Activated T-cell treated with anti-CD3 and anti-CD28 coated beads for 48 hours (primary cell): ENCODE results near the gene SOX10.
"Not testable (repeated sequence)": the region's sequence is repeated elsewhere in the genome, so short reads cannot be mapped to it uniquely, and the experiment has no call there.

ENCODE experiments used
- DNase-seq: peaks from one replicate; pipeline ENCODE4 v3.0.0-alpha.2; 2020; ENCODE audit warnings: low read depth

SOX10 gene

DNA sequence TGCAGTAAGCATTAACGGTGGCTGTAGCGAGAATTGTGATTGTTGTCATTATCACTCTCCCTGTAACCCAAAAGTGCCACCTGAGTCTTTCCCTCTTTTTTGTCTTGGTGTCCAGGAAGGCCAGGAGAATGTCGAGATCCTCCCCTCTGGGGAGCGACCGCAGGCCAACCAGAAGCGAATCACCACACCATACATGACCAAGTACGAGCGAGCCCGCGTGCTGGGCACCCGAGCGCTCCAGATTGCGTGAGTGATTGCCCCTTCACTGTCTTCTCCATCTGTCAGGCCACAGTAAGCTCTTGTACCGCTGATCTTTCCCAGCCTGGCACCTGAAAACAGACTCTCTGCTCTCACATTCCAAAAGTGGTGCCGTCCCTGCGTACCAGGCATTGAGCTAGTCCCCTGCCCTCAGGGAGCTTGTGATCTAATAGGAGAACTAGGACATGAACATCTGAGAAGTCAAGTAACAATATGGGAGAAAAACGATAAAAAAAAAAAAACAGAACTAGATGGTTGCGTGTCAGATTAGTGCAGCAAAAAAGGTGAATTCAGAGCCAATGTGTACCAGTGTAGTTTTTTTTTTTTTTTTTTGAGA, 25.0 kb downstream of the SOX10 start:
- no peak for DNase-seq

DNA sequence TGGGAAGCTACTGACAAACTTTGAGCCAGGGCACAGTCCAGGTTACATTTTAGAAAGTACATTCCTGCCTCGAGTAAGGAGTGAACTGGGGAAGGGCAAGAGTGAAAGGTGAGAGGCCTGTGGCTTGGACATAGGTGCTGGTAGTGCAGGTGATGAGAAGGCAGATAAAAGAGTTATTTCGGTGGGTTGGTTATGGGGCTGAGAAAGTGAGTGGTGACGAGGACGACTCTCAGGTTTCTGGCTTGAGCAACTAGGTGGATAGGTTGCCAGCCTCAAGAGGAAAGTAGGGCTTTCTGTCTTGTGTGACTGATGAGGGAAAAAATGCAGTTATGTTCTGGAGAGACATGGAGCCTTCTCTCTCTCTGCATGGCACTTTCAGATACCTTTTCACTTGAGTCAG, 27.1 kb downstream of the SOX10 start:
- no peak for DNase-seq

DNA sequence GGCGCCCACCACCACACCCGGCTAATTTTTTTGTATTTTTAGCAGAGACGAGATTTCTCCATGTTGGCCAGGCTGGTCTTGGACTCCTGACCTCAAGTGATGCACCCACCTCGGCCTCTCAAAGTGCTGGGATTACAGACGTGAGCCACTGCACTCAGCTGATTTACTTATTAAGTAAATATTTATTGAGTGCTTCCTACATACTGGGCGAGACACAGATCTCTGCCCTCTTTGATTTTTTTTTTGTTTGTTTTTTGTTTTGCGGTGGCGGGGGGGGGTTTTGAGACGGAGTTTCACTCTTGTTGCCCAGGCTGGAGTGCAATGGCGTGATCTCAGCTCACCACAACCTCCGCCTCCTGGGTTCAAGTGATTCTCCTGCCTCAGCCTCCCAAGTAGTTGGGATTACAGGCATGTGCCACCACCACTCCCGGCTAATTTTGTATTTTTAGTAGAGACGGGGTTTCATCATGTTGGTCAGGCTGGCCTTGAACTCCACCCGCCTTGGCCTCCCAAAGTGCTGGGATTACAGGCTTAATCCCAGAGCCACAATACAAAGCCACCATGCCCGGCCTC, 28.4 kb downstream of the SOX10 start:
- DNase-seq = not testable (repeated sequence)

- DNase-seq = no peak
These were observed 29.7 kb downstream of the SOX10 start for GRCh38 chr22:37954686-37955085.

GRCh38 chr22:37953437-37954179, 30.7 kb downstream of the SOX10 start, which contains the start of the genes C22orf23 and POLR2F:
C22orf23 (minus strand) TSS chr22:37953601; CDS start chr22:37953149, 452 bp downstream.
POLR2F (plus strand) TSS chr22:37953699; CDS start chr22:37953788, 89 bp downstream.
- DNase-seq = peak; percentile 93

- no peak for DNase-seq
These were observed 31.3 kb downstream of the SOX10 start for GRCh38 chr22:37953062-37953436.

GRCh38 chr22:37952629-37953028, 31.7 kb downstream of the SOX10 start:
- DNase-seq = not testable (repeated sequence)

GRCh38 chr22:37951305-37951704, 33.0 kb downstream of the SOX10 start:
- no peak for DNase-seq

- not testable (repeated sequence) for DNase-seq
These were observed 37.1 kb downstream of the SOX10 start for GRCh38 chr22:37947142-37947795.

- DNase-seq = not testable (repeated sequence)
These were observed 39.9 kb downstream of the SOX10 start for GRCh38 chr22:37944423-37944822.

- no peak for DNase-seq
These were observed 40.5 kb downstream of the SOX10 start for GRCh38 chr22:37943825-37944198.

DNA sequence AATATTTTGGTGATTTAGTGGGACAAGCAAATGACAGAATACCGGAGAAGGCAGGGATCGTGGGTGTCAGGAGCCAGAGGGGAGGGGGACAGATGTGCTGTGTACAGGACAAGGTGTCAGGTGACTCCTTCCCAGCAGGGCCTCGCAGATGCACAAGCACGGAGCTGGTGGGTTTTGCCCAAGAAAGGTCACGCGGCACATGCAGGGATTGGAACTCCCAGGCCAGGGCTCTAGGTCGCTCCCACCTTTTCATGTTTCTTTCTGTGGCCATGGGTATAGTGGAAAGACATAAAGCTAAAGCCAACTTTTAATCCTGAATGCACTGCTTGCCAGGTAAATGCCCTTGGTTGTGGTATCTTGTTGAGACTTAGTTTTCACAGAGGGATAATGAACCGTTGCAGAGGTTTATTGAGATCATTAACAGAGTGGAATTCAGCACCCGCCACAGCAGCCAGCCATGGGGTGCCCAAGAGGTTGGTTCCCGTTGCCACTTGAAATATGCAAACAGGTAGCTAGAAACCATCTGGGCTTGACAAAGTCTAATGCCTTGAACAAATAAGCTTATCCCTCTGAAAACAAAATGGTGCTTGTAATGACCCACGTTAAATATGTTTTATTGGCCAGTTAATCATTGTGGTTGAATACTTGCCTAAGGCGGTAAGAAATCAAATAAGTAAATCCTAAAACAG, 41.1 kb downstream of the SOX10 start:
- DNase-seq = no peak

GRCh38 chr22:37942133-37942532, 42.2 kb downstream of the SOX10 start:
- no peak for DNase-seq

DNA sequence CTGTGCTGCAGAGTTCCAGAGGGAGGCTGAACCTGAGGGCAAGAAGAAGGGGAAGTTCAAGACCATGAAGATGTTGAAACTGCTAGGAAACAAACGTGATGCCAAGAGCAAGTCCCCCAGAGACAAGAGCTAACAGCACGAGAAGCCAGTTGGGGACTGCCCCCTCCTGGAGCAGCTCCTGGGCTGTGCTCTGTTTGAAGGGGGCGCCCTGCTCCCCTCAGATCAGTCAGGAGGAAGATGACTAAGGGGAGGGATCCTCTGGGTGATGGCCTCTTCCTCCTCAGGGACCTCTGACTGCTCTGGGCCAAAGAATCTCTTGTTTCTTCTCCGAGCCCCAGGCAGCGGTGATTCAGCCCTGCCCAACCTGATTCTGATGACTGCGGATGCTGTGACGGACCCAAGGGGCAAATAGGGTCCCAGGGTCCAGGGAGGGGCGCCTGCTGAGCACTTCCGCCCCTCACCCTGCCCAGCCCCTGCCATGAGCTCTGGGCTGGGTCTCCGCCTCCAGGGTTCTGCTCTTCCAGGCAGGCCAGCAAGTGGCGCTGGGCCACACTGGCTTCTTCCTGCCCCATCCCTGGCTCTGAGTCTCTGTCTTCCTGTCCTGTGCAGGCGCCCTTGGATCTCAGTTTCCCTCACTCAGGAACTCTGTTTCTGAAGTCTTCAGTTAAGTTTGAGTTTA, 43.5 kb downstream of the SOX10 start:
- no peak for DNase-seq

GRCh38 chr22:37933711-37934376, 50.5 kb downstream of the SOX10 start:
- DNase-seq = peak; percentile 89

DNA sequence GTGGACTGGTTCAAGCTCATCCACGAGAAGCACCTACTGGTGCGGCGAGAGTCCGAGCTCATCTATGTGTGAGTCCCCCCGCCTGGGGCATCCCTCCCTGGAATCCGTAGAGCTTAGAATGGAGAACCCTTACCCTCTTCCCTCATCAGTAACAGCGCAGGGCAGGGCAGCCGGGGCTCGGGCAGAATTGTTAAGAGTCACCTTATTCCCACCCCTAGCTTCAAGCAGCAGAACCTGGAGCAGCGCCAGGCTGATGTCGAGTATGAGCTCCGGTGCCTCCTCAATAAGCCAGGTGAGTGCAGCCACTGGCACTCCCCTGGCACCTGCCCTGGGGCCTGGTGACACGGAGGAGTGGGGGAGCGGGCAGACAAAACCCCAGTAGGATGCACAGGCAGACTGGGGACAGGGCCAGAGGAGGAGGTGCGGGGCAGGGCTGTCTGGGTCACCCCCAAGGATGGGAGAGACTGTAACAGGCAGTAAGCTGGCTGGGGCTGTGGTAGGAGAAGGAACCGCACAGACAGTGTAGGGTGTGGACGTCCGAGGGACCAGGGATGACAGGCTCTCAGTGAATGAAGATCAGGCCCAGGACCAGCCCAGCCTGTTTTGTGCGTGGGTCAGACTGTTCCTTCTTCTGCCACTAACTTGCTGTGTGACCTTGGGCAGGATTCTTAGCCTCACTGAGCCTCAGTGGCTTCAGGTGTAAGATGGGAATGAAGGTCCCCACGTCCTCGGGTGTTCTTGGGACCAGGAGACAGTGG, 51.4 kb downstream of the SOX10 start:
- DNase-seq = no peak

DNA sequence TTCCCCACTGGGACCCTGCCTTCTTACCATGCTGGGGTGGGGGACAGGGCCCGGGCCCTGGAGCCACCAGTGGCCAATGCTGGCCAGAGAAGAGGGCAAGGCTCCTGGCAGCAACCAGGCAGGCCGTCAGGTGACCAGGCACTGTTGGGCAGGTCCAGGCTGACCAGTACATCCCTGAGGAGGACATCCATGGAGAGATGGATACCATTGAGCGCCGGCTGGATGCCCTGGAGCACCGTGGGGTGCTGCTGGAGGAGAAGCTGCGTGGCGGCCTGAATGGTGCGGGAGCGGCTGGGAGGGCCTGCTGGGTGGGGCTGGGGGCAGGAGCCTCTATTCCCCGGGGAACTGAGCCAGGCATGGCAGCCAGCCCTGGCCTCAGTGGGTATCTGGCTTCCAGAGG, 52.0 kb downstream of the SOX10 start:
- DNase-seq = no peak

GRCh38 chr22:37931893-37932389, 52.4 kb downstream of the SOX10 start:
- no peak for DNase-seq

- DNase-seq = no peak
These were observed 53.4 kb downstream of the SOX10 start for GRCh38 chr22:37930952-37931440.
